ENCODE measurements around the gene POU2F1.

The POU2F1 gene

GRCh38 chr1:167434306-167434705 is 213.6 kb downstream of the POU2F1 start:
- Histone ChIP-seq H3K4me1 (ENCODE audit: insufficient read depth, low read length) (peaks cover 40% of the 10 kb centered on the region), H3K9me3 (ENCODE audit: insufficient read depth, low read depth, low read length) (0 out of 2 replicates have a peak, but pooled peaks cover 3% of the 10 kb centered on the region), H3K36me3 (ENCODE audit: insufficient read depth, low read length) (no peaks in the 10 kb centered on the region), H3K4me3 (ENCODE audit: low read length) (no peak overlapping the region), H3K27ac (ENCODE audit: low read depth, low read length) (no peak overlapping the region), H3K27me3 (ENCODE audit: insufficient read depth, low read length) (peaks cover 20% of the 10 kb centered on the region), H3K9ac (ENCODE audit: low read depth, low read length) (no peak overlapping the region)
- WGBS: 88% methylated on average over 6 of the region's 6 CpGs

GRCh38 chr1:167435484-167435883 is 214.8 kb downstream of the POU2F1 start:
- H3K9ac ChIP-seq (ENCODE audit: low read depth, low read length): no peak overlapping the region
- H3K27ac ChIP-seq (ENCODE audit: low read depth, low read length): no peak overlapping the region
- peaks cover 28% of the 10 kb centered on the region for H3K4me1 ChIP-seq (ENCODE audit: insufficient read depth, low read length)
- H3K4me3 ChIP-seq (ENCODE audit: low read length): no peak overlapping the region
- no peaks in the 10 kb centered on the region for H3K36me3 ChIP-seq (ENCODE audit: insufficient read depth, low read length)
- WGBS: 90% methylated on average over 4 of the region's 4 CpGs
- peaks cover 31% of the 10 kb centered on the region for H3K27me3 ChIP-seq (ENCODE audit: insufficient read depth, low read length)
- H3K9me3 ChIP-seq (ENCODE audit: insufficient read depth, low read depth, low read length): 0 out of 2 replicates have a peak, but pooled peaks cover 3% of the 10 kb centered on the region

GRCh38 chr1:167438171-167439138 is 217.8 kb downstream of the POU2F1 start:
- WGBS: 91% methylated on average over 17 of the region's 17 CpGs
- Histone ChIP-seq H3K36me3 (ENCODE audit: insufficient read depth, low read length) (no peaks in the 10 kb centered on the region), H3K9me3 (ENCODE audit: insufficient read depth, low read depth, low read length) (0 out of 2 replicates have a peak, but pooled peaks cover 3% of the 10 kb centered on the region), H3K27ac (ENCODE audit: low read depth, low read length) (no peak overlapping the region), H3K9ac (ENCODE audit: low read depth, low read length) (no peak overlapping the region), H3K27me3 (ENCODE audit: insufficient read depth, low read length) (peaks cover 42% of the 10 kb centered on the region), H3K4me1 (ENCODE audit: insufficient read depth, low read length) (peaks cover 6% of the 10 kb centered on the region), H3K4me3 (ENCODE audit: low read length) (peak overlapping the region; percentile 59)

GRCh38 chr1:167439301-167439988 is 218.8 kb downstream of the POU2F1 start:
- peaks cover 6% of the 10 kb centered on the region for H3K4me1 ChIP-seq (ENCODE audit: insufficient read depth, low read length)
- 0 out of 2 replicates have a peak, but pooled peaks cover 3% of the 10 kb centered on the region for H3K9me3 ChIP-seq (ENCODE audit: insufficient read depth, low read depth, low read length)
- no peaks in the 10 kb centered on the region for H3K36me3 ChIP-seq (ENCODE audit: insufficient read depth, low read length)
- no peak overlapping the region for H3K27ac ChIP-seq (ENCODE audit: low read depth, low read length)
- H3K9ac ChIP-seq (ENCODE audit: low read depth, low read length): peak overlapping the region; percentile 70
- peak overlapping the region; percentile 59 for H3K4me3 ChIP-seq (ENCODE audit: low read length)
- 25% methylated on average over 49 of the region's 49 CpGs for WGBS
- peaks cover 42% of the 10 kb centered on the region for H3K27me3 ChIP-seq (ENCODE audit: insufficient read depth, low read length)

GRCh38 chr1:167440345-167440744 is 219.7 kb downstream of the POU2F1 start:
- no peak overlapping the region for H3K9ac ChIP-seq (ENCODE audit: low read depth, low read length)
- no peak overlapping the region for H3K27ac ChIP-seq (ENCODE audit: low read depth, low read length)
- H3K27me3 ChIP-seq (ENCODE audit: insufficient read depth, low read length): peaks cover 42% of the 10 kb centered on the region
- H3K4me1 ChIP-seq (ENCODE audit: insufficient read depth, low read length): peaks cover 6% of the 10 kb centered on the region
- 0 out of 2 replicates have a peak, but pooled peaks cover 3% of the 10 kb centered on the region for H3K9me3 ChIP-seq (ENCODE audit: insufficient read depth, low read depth, low read length)
- H3K36me3 ChIP-seq (ENCODE audit: insufficient read depth, low read length): no peaks in the 10 kb centered on the region
- no peak overlapping the region for H3K4me3 ChIP-seq (ENCODE audit: low read length)
- WGBS: 91% methylated on average over 4 of the region's 4 CpGs

GRCh38 chr1:167440776-167441175 is 220.1 kb downstream of the POU2F1 start:
- no peak overlapping the region for H3K27ac ChIP-seq (ENCODE audit: low read depth, low read length)
- H3K4me1 ChIP-seq (ENCODE audit: insufficient read depth, low read length): peaks cover 6% of the 10 kb centered on the region
- H3K9ac ChIP-seq (ENCODE audit: low read depth, low read length): no peak overlapping the region
- WGBS: 90% methylated on average over 8 of the region's 8 CpGs
- H3K4me3 ChIP-seq (ENCODE audit: low read length): no peak overlapping the region
- no peaks in the 10 kb centered on the region for H3K36me3 ChIP-seq (ENCODE audit: insufficient read depth, low read length)
- H3K27me3 ChIP-seq (ENCODE audit: insufficient read depth, low read length): peaks cover 42% of the 10 kb centered on the region
- 0 out of 2 replicates have a peak, but pooled peaks cover 3% of the 10 kb centered on the region for H3K9me3 ChIP-seq (ENCODE audit: insufficient read depth, low read depth, low read length)

- Histone ChIP-seq H3K9ac (ENCODE audit: low read depth, low read length) (no peak overlapping the region), H3K4me3 (ENCODE audit: low read length) (no peak overlapping the region), H3K27ac (ENCODE audit: low read depth, low read length) (no peak overlapping the region), H3K9me3 (ENCODE audit: insufficient read depth, low read depth, low read length) (0 out of 2 replicates have a peak, but pooled peaks cover 1% of the 10 kb centered on the region), H3K4me1 (ENCODE audit: insufficient read depth, low read length) (peaks cover 6% of the 10 kb centered on the region), H3K27me3 (ENCODE audit: insufficient read depth, low read length) (peaks cover 42% of the 10 kb centered on the region), H3K36me3 (ENCODE audit: insufficient read depth, low read length) (no peaks in the 10 kb centered on the region)
- WGBS: 91% methylated on average over 3 of the region's 3 CpGs
These were observed 220.5 kb downstream of the POU2F1 start for GRCh38 chr1:167441222-167441621.

GRCh38 chr1:167442142-167442848 is 221.6 kb downstream of the POU2F1 start:
- no peaks in the 10 kb centered on the region for H3K36me3 ChIP-seq (ENCODE audit: insufficient read depth, low read length)
- no peak overlapping the region for H3K9ac ChIP-seq (ENCODE audit: low read depth, low read length)
- H3K27me3 ChIP-seq (ENCODE audit: insufficient read depth, low read length): peaks cover 40% of the 10 kb centered on the region
- no peak overlapping the region for H3K27ac ChIP-seq (ENCODE audit: low read depth, low read length)
- no peak overlapping the region for H3K4me3 ChIP-seq (ENCODE audit: low read length)
- H3K9me3 ChIP-seq (ENCODE audit: insufficient read depth, low read depth, low read length): no peaks in the 10 kb centered on the region
- 50% methylated on average over 12 of the region's 12 CpGs for WGBS
- H3K4me1 ChIP-seq (ENCODE audit: insufficient read depth, low read length): peaks cover 7% of the 10 kb centered on the region

GRCh38 chr1:167442854-167443565 is 222.3 kb downstream of the POU2F1 start:
- 93% methylated on average over 9 of the region's 9 CpGs for WGBS
- Histone ChIP-seq H3K9ac (ENCODE audit: low read depth, low read length) (no peak overlapping the region), H3K4me1 (ENCODE audit: insufficient read depth, low read length) (peaks cover 11% of the 10 kb centered on the region), H3K4me3 (ENCODE audit: low read length) (no peak overlapping the region), H3K27me3 (ENCODE audit: insufficient read depth, low read length) (peaks cover 35% of the 10 kb centered on the region), H3K9me3 (ENCODE audit: insufficient read depth, low read depth, low read length) (no peaks in the 10 kb centered on the region), H3K36me3 (ENCODE audit: insufficient read depth, low read length) (no peaks in the 10 kb centered on the region), H3K27ac (ENCODE audit: low read depth, low read length) (no peak overlapping the region)

GRCh38 chr1:167443757-167444156 is 223.1 kb downstream of the POU2F1 start:
- no peak overlapping the region for H3K4me3 ChIP-seq (ENCODE audit: low read length)
- H3K36me3 ChIP-seq (ENCODE audit: insufficient read depth, low read length): no peaks in the 10 kb centered on the region
- WGBS: 94% methylated on average over 5 of the region's 5 CpGs
- no peak overlapping the region for H3K9ac ChIP-seq (ENCODE audit: low read depth, low read length)
- peaks cover 10% of the 10 kb centered on the region for H3K4me1 ChIP-seq (ENCODE audit: insufficient read depth, low read length)
- H3K27me3 ChIP-seq (ENCODE audit: insufficient read depth, low read length): peaks cover 28% of the 10 kb centered on the region
- H3K9me3 ChIP-seq (ENCODE audit: insufficient read depth, low read depth, low read length): no peaks in the 10 kb centered on the region
- H3K27ac ChIP-seq (ENCODE audit: low read depth, low read length): no peak overlapping the region

All from HUES64 (cell line).